ENCODE data around the gene COL2A1. TPM values are rescaled to one million over a fixed set of nuclear protein-coding genes. Genes with fewer than 3 reads are reported as not detected.

The COL2A1 gene
- polyA plus RNA-seq, 1 donor (not counting 4 experiments of a cell fraction or from before 2014, with no cell fraction given), result 0.03 TPM

GRCh38 chr12:48013287-48013686, 9.0 kb upstream of the COL2A1 start:
- TF ChIP-seq CTCF (optimal IDR thresholded peaks at IDR 0.05 in 1 of 3, IDR thresholded peaks at IDR 0.05 in 1 of 3, conservative IDR thresholded peaks at IDR 0.05 in 1 of 3; ENCODE audit: extremely low read depth in 1 of 3, insufficient read depth in 2 of 3, low read length in 3 of 3) (no peak), EZH2 (IDR thresholded peaks at IDR 0.05; ENCODE audit: low read length) (no peak)
- H3K27me3 ChIP-seq (ENCODE audit: control insufficient read depth, extremely low read depth, insufficient read depth, low read length), result peaks cover 21% of the 10 kb centered on the region
- FAIRE-seq (no peak), DNase-seq (ENCODE audit: low read depth, low spot score) (no peak)
- no peaks in the 10 kb centered on the region for H3K9me3 ChIP-seq (ENCODE audit: control insufficient read depth, low read depth, low read length)
- H2AFZ ChIP-seq (ENCODE audit: control insufficient read depth, low read length), result no peak overlapping the region
- H3K4me3 ChIP-seq (ENCODE audit: control insufficient read depth in 2 of 3, extremely low read depth in 1 of 3, insufficient read depth in 2 of 3, low read depth in 1 of 3, low read length in 3 of 3), result no peak overlapping the region
- H3K36me3 ChIP-seq (ENCODE audit: control insufficient read depth in 2 of 2, extremely low read depth in 1 of 2, insufficient read depth in 2 of 2, low read length in 2 of 2), result no peaks in the 10 kb centered on the region
- no peaks in the 10 kb centered on the region for H3K4me1 ChIP-seq (ENCODE audit: control insufficient read depth, extremely low read depth, insufficient read depth, low read length)
- H3K9ac ChIP-seq (ENCODE audit: control insufficient read depth, extremely low read depth, insufficient read depth, low read length), result no peak overlapping the region
- dilution Hi-C loops (cut with MboI; ENCODE audit: extremely low pct_ligation_motif_present, low sequenced_read_pairs), result no loop called here
- H3K4me2 ChIP-seq (ENCODE audit: control insufficient read depth, extremely low read depth, insufficient read depth, low read depth, low read length), result no peak overlapping the region
- H3K27ac ChIP-seq (ENCODE audit: control insufficient read depth, insufficient read depth, low read length), result no peak overlapping the region
- no peaks in the 10 kb centered on the region for H4K20me1 ChIP-seq (ENCODE audit: control insufficient read depth, extremely low read depth, insufficient read depth, low read length)
- no peaks in the 10 kb centered on the region for H3K9me1 ChIP-seq (ENCODE audit: control insufficient read depth, extremely low read depth, insufficient read depth, low read length)
- no peaks in the 10 kb centered on the region for H3K79me2 ChIP-seq (ENCODE audit: control insufficient read depth, insufficient read depth, low read length)

- Histone ChIP-seq H3K9me1 (ENCODE audit: control insufficient read depth, extremely low read depth, insufficient read depth, low read length) (no peaks in the 10 kb centered on the region), H3K36me3 (ENCODE audit: control insufficient read depth in 2 of 2, extremely low read depth in 1 of 2, insufficient read depth in 2 of 2, low read length in 2 of 2) (no peaks in the 10 kb centered on the region), H3K9me3 (ENCODE audit: control insufficient read depth, low read depth, low read length) (no peaks in the 10 kb centered on the region), H3K4me2 (ENCODE audit: control insufficient read depth, extremely low read depth, insufficient read depth, low read depth, low read length) (no peak overlapping the region), H3K27me3 (ENCODE audit: control insufficient read depth, extremely low read depth, insufficient read depth, low read length) (peaks cover 20% of the 10 kb centered on the region), H2AFZ (ENCODE audit: control insufficient read depth, low read length) (no peak overlapping the region), H3K79me2 (ENCODE audit: control insufficient read depth, insufficient read depth, low read length) (no peaks in the 10 kb centered on the region), H3K9ac (ENCODE audit: control insufficient read depth, extremely low read depth, insufficient read depth, low read length) (no peak overlapping the region), H3K4me3 (ENCODE audit: control insufficient read depth in 2 of 3, extremely low read depth in 1 of 3, insufficient read depth in 2 of 3, low read depth in 1 of 3, low read length in 3 of 3) (no peak overlapping the region), H3K27ac (ENCODE audit: control insufficient read depth, insufficient read depth, low read length) (no peak overlapping the region), H4K20me1 (ENCODE audit: control insufficient read depth, extremely low read depth, insufficient read depth, low read length) (no peaks in the 10 kb centered on the region), H3K4me1 (ENCODE audit: control insufficient read depth, extremely low read depth, insufficient read depth, low read length) (no peaks in the 10 kb centered on the region)
- DNase-seq (ENCODE audit: low read depth, low spot score), result no peak
- TF ChIP-seq EZH2 (IDR thresholded peaks at IDR 0.05; ENCODE audit: low read length) (no peak), CTCF (optimal IDR thresholded peaks at IDR 0.05 in 1 of 3, IDR thresholded peaks at IDR 0.05 in 1 of 3, conservative IDR thresholded peaks at IDR 0.05 in 1 of 3; ENCODE audit: extremely low read depth in 1 of 3, insufficient read depth in 2 of 3, low read length in 3 of 3) (no peak)
- dilution Hi-C loops (cut with MboI; ENCODE audit: extremely low pct_ligation_motif_present, low sequenced_read_pairs), result no loop called here
- FAIRE-seq, result no peak
Observed at GRCh38 chr12:48012070-48012469, 7.8 kb upstream of the COL2A1 start.

Data from keratinocyte (primary cell).